Activated CD8-positive, alpha-beta memory T cell treated with anti-CD3 and anti-CD28 coated beads for 4 hours (primary cell): ENCODE results near the gene GARIN5B.

Experiments
- DNase-seq, 2 donors: peaks; one replicate each; pipeline ENCODE4 v3.0.0-alpha.2; 2020; ENCODE audit warnings: low read depth in 2 of 2

GARIN5B gene

DNA sequence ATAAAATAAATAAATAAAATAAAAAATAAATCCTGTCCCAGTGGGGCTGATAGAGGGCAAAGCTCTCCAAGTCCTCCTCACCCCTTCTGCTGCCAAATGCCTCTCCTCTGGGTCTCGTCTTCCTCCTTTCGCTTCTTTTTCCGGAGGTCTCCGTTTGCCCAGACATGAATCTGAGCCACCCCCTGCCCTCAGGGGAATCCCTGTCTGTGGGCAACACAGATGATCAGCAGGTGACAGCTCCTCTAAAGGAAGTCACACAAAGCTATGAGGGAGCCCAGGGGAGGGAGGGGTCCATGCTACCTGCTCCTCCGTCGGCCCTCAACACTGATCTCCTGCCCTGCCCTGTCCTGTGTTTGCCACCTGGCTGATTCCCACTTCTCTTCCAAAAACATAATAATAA is 38.4 kb downstream of the GARIN5B start:
- DNase-seq: no peak

DNA sequence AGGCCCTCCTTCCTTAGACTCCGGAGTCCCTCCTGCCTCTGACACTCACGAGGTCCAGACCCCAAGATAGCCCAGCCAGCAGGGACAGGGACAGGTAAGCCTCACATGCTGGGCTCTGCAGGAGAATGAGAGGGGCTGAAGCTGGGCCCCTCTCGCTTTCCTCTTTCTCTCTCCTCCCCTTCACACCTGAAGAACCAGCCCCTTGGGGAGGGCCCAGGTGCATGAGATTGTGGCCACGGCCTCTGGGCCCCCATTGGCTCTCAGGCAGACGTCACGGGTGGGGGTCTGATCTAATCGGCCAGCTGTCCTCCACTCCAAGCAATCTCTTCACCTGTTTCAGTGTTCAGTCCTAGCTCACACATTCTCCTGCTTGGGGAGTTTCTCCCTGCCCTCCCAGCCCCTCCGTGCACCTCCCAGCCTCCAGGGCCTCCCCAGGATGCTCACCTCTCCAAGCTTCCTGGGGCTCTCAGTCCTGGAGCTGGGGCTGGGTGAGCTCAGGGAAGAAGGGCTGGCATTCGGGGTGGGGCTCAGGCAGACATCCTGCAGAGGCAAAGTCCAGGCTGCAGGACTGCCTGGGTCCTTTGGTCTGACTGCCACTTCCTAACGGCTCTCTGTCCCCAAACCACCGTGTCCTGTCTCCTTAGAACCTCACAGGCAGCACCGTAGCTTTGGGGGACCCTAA is 40.7 kb downstream of the GARIN5B start:
- DNase-seq: no peak

- DNase-seq: no peak
These were observed 41.5 kb downstream of the GARIN5B start for GRCh38 chr19:55321466-55322137.

DNA sequence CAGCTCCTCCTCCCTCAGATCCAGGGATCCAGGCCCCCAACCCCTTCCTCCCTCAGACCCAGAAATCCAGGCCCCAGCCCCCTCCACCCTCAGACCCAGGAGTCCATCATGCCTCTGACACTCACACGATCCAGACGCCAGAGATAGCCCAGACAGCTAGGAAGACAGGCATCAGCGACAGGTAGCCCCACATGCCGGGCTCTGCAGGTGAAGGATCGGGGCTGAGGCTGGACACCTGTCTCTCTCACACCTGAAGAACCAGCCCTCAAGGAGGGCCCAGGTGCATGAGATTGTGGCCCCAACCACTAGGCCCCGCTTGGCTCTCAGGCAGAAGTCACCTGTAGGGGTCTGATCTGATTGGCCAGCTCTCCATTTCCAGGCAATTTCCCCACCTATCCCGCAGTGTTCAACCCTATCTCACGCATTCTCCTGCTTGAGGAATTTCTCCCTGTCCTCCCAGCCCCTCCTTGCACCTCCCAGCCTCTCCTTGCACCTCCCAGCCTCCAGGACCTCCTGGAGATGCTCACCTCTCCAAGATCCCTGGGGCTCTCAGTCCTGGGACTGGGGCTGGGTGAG is 42.1 kb downstream of the GARIN5B start:
- DNase-seq: no peak

DNA sequence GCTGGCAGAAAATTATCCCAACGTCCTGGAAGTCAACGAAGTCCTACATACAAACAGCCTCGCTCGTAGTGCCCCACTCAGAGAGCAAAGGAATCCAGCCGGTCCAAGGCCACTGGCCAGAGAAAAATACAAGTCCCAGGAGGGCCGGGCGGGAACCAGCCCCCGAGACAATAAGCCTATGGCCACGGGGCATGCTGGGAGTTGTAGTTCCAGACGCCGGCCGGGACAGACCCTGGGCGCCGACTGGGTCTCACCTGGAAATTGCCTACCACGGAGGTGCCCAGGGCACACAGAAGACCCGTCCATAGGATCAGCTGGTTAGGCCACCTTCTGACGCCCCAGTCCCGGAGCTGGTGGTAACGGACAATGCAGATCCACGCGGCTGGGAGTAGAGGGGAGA is 43.3 kb downstream of the GARIN5B start:
- no peak for DNase-seq

- no peak for DNase-seq
These were observed 46.4 kb downstream of the GARIN5B start for GRCh38 chr19:55316646-55317045.

- DNase-seq: no peak
These were observed 47.0 kb downstream of the GARIN5B start for GRCh38 chr19:55315956-55316525.

- DNase-seq: no peak
These were observed 48.7 kb downstream of the GARIN5B start for GRCh38 chr19:55314396-55314795.

GRCh38 chr19:55312621-55313512 is 50.2 kb downstream of the GARIN5B start:
- DNase-seq: no peak

DNA sequence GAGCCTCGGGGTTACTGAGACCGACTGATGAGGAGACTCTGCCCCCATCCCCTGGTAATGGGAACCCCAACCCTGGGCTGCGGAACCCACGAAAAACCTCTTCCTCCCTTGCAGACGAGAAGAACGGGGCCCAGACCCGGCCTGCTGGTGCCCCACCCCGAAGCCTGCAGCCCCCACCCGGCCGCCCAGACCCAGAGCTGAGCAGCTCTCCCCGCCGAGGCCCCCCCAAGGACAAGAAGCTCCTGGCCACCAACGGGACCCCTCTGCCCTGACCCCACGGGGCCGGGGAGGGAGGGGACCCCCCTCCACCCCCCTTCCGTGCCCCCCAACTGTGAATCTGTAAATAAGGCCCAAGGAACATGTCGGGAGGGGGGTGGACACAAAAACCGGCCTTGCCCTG is 51.3 kb downstream of the GARIN5B start:
- DNase-seq: no peak

- DNase-seq: no peak
These were observed 51.7 kb downstream of the GARIN5B start for GRCh38 chr19:55311397-55311796.

- no peak for DNase-seq
These were observed 52.6 kb downstream of the GARIN5B start for GRCh38 chr19:55310498-55310897.

DNA sequence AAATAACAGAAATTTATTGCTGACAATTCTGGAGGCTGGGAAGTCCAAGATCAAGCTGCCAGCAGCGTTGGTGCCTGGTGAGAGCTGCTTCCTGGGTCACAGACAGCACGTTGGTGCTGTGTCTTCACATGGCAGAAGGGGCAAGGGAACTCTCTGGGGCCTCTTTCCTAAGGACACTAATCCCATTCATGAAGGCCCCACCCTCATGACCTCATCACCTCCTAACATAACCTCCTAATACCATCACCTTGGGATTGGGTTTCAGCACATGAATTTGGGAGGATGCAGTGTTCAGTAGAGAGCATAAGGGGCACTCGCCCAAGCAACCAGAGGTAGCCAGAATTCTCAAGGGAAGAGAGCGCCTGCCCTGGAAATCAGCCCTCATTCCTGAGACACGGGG is 53.6 kb downstream of the GARIN5B start:
- no peak for DNase-seq

DNA sequence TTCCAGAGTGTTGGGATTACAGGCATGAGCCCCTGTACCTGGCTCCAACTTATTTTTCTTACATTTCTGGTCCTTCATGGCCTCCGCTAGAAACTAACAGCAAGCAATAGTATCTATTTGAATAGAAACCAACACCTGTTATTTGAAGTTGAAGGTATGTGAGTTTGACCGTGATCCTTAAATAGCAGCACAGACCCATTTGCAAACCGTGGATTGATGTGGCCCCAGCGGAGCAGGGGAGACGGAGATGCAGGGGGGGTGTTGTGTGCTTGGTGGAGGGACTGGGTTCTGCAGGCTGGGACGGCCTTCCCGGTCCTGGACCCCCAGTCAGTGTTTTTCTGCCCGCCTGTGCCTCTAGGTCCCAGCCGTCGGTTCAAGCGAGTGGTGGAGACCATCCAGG is 54.8 kb downstream of the GARIN5B start:
- no peak for DNase-seq

- no peak for DNase-seq
These were observed 56.3 kb downstream of the GARIN5B start for GRCh38 chr19:55306712-55307111.

DNA sequence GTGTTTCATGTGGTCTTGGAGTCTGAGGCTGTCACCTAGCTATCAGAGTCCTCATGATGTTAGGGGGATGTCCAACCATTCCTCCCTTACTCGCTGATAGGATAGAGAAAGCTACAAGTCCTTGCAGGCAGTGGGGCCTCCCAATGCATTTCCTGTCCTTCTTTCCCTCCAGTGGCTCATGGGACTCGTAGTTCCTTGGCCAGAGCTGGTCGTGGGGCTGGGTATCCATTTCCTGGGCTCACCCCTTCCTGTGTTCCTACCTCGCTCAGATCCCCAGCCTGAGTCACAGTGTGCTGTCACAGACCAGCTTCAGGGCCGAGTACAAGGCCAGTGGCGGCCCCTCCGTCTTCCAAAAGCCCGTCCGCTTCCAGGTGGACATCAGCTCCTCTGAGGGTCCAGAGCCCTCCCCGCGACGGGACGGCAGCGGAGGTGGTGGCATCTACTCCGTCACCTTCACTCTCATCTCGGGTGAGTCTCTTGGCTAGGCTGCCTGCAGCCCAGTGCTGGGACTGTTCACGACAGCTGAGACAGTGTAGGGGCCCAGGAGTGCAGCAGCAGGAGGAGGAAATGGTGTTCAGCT is 57.0 kb downstream of the GARIN5B start:
- no peak for DNase-seq

GRCh38 chr19:55305491-55305890 is 57.6 kb downstream of the GARIN5B start:
- no peak for DNase-seq

DNA sequence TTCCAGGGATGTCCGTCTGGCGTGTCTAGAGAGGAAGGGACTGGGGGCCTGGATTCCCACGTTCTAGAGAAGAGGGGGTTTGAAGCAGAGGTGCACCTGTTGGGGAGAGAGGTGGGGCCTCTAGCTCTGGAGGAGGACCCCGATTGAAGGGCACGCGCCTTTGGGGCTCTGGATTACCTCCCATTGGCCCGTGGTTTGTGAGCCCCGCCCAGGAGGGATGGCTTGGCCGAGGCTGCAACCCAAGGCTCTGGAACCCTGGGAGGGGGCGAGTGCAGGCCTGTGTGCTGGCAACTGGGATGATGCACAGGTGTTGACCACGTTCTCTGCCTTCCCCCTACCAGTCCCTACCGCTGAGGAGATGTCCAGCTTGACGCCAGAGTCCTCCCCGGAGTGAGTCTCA is 58.1 kb downstream of the GARIN5B start:
- DNase-seq: no peak
